ENCODE data around the gene ITPRIPL2. TPM values are rescaled to one million over a fixed set of nuclear protein-coding genes. Genes with fewer than 3 reads are reported as not detected.

Gene ITPRIPL2
- total RNA-seq, 1 experiment from 2014 or later: 5.3 TPM

DNA sequence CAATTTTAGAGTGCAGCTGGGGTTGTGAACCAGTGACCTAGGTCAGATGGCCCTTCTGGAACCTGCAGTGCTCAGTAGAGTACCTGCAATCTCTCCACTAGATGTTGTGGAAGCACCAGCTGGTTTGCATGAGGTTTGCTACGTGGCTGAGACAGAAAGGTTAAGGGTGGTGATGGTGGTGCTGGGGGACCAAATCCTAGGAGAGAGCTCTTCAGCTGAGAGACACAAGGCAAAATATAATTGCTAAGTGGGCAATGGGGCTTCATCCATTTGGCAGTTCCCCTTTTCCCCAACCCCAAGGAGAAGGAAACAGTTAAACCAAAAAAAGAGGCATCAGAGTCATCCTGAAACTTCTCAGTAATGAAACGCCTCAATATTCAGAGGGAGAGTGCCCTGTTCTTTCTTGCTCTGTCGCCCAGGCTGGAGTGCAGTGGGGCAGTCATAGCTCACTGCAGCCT, 13.9 kb downstream of the ITPRIPL2 start:
- DNase-seq (ENCODE audit: low spot score) (no peak), ATAC-seq (no peak)
- H3K4me1 Mint-ChIP-seq: peaks cover 33% of the 10 kb centered on the region
- ChIA-PET POLR2A (no interaction called here), CTCF (interaction anchor here (0.9 to 1.0 kb wide), 2 partner anchors 11 to 52 kb away, joined by 3 read pairs; no protein-coding TSS in a partner anchor)
- peaks cover 3% of the 10 kb centered on the region for H3K27me3 Mint-ChIP-seq (ENCODE audit: low read depth)
- no peak overlapping the region for H3K27ac Mint-ChIP-seq
- peaks cover 8% of the 10 kb centered on the region for H3K36me3 Mint-ChIP-seq
- TF ChIP-seq ELF4 (CRISPR knock-in tag; IDR thresholded peaks at IDR 0.05; ENCODE audit: low read depth) (no peak), JAZF1 (CRISPR knock-in tag; IDR thresholded peaks at IDR 0.05) (no peak), NR3C1 (CRISPR knock-in tag; conservative IDR thresholded peaks at IDR 0.05; ENCODE audit: low read depth) (no peak), ESRRA (CRISPR knock-in tag; IDR thresholded peaks at IDR 0.05; ENCODE audit: borderline replicate concordance) (no peak), TCF7 (CRISPR knock-in tag; IDR thresholded peaks at IDR 0.05; ENCODE audit: low read depth) (no peak), CREM (CRISPR knock-in tag; IDR thresholded peaks at IDR 0.05) (no peak), IRF2 (CRISPR knock-in tag; IDR thresholded peaks at IDR 0.05; ENCODE audit: borderline replicate concordance, low read depth) (no peak), MYBL2 (CRISPR knock-in tag; IDR thresholded peaks at IDR 0.05) (no peak), CREB1 (CRISPR knock-in tag; IDR thresholded peaks at IDR 0.05) (no peak), ZNF396 (CRISPR knock-in tag; IDR thresholded peaks at IDR 0.05; ENCODE audit: borderline replicate concordance) (no peak), TEAD4 (CRISPR knock-in tag; IDR thresholded peaks at IDR 0.05) (no peak), PRRX2 (CRISPR knock-in tag; IDR thresholded peaks at IDR 0.05) (no peak), RORB (CRISPR knock-in tag; IDR thresholded peaks at IDR 0.05) (no peak), NR2C2 (CRISPR knock-in tag; IDR thresholded peaks at IDR 0.05) (no peak), TP53 (CRISPR knock-in tag; IDR thresholded peaks at IDR 0.05) (no peak)
- TF ChIP-seq, protein P1, sequence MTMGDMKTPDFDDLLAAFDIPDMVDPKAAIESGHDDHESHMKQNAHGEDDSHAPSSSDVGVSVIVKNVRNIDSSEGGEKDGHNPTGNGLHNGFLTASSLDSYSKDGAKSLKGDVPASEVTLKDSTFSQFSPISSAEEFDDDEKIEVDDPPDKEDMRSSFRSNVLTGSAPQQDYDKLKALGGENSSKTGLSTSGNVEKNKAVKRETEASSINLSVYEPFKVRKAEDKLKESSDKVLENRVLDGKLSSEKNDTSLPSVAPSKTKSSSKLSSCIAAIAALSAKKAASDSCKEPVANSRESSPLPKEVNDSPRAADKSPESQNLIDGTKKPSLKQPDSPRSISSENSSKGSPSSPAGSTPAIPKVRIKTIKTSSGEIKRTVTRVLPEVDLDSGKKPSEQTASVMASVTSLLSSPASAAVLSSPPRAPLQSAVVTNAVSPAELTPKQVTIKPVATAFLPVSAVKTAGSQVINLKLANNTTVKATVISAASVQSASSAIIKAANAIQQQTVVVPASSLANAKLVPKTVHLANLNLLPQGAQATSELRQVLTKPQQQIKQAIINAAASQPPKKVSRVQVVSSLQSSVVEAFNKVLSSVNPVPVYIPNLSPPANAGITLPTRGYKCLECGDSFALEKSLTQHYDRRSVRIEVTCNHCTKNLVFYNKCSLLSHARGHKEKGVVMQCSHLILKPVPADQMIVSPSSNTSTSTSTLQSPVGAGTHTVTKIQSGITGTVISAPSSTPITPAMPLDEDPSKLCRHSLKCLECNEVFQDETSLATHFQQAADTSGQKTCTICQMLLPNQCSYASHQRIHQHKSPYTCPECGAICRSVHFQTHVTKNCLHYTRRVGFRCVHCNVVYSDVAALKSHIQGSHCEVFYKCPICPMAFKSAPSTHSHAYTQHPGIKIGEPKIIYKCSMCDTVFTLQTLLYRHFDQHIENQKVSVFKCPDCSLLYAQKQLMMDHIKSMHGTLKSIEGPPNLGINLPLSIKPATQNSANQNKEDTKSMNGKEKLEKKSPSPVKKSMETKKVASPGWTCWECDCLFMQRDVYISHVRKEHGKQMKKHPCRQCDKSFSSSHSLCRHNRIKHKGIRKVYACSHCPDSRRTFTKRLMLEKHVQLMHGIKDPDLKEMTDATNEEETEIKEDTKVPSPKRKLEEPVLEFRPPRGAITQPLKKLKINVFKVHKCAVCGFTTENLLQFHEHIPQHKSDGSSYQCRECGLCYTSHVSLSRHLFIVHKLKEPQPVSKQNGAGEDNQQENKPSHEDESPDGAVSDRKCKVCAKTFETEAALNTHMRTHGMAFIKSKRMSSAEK (CRISPR knock-in tag; IDR thresholded peaks at IDR 0.05; ENCODE audit: borderline replicate concordance): no peak
- TF ChIP-seq, protein P2, sequence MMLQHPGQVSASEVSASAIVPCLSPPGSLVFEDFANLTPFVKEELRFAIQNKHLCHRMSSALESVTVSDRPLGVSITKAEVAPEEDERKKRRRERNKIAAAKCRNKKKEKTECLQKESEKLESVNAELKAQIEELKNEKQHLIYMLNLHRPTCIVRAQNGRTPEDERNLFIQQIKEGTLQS (CRISPR knock-in tag; conservative IDR thresholded peaks at IDR 0.05): no peak
- H3K9me3 Mint-ChIP-seq: peaks cover 6% of the 10 kb centered on the region; the same call in 1 of the 2 replicates
- H3K4me3 Mint-ChIP-seq: no peak overlapping the region

DNA sequence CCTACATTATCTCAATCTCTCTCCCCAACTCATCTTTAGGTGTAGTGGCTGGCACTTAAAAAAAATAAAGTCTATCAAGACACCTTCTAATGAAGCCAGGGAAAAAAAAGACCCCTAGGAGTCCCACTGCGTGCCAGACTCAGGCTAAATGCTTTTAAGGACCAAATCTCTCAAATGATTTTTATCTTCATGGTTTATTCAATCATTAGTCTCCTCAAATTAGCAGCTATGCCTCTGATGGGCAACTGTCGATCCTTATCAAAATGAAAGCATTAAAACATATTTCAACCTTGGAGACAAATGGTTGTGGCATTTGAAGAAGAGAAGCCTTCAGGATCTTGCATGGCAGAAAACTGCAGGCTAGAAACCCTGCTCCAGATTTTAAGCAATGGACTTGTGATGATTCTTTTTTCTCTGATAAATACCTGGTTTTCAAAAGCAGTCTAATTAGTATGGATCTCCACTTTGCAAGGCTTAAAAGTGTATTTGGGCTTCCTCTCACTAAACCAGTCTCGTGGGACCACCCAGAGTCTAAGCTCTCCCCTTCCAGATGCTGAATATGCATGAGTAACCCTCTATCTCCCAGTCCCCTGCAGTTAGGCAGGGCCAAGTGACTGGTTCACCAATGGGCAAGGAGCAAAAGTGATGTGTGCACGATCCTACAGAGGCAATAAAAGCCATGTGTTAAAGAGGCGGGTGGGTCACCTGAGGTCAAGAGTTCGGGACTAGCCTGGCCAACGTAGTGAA, 14.9 kb downstream of the ITPRIPL2 start:
- no peak for TF ChIP-seq PREB (CRISPR knock-in tag; IDR thresholded peaks at IDR 0.05; ENCODE audit: borderline replicate concordance)
- Mint-ChIP-seq H3K27ac (peak overlapping the region; percentile 13; the same call in 1 of the 2 replicates), H3K27me3 (ENCODE audit: low read depth) (peaks cover 3% of the 10 kb centered on the region; the same call in 1 of the 2 replicates), H3K4me3 (no peak overlapping the region), H3K4me1 (peaks cover 33% of the 10 kb centered on the region), H3K36me3 (peaks cover 8% of the 10 kb centered on the region), H3K9me3 (peaks cover 6% of the 10 kb centered on the region; the same call in 1 of the 2 replicates)
- CTCF ChIA-PET: no interaction called here
- DNase-seq (ENCODE audit: low spot score): no peak
- POLR2A ChIA-PET: no interaction called here
- peak; percentile 27; the same call in 1 of the 2 replicates for ATAC-seq

Data from WTC11 (cell line).